ENCODE data around the gene CD68.
A peak's percentile ranks its signal among the peaks of the same experiment; 100 is the strongest.

Gene CD68

GRCh38 chr17:7559320-7560171, 19.9 kb upstream of the CD68 start:
- DNase-seq (ENCODE audit: low read depth), result no peak
- TF ChIP-seq MAX (IDR thresholded peaks at IDR 0.05; ENCODE audit: low read depth, low read length), result no peak
- no peak for TF ChIP-seq CTCF (IDR thresholded peaks at IDR 0.05; ENCODE audit: low read depth, low read length)
- no peak for TF ChIP-seq POLR2A (IDR thresholded peaks at IDR 0.05; ENCODE audit: extremely low read depth, insufficient read length)
- no peak for TF ChIP-seq MYC (IDR thresholded peaks at IDR 0.05; ENCODE audit: low read depth, low read length)
- H3K4me3 ChIP-seq (ENCODE audit: low read depth, low read length), result peak overlapping the region; percentile 21

- no peak for TF ChIP-seq MAX (IDR thresholded peaks at IDR 0.05; ENCODE audit: low read depth, low read length)
- TF ChIP-seq MYC (IDR thresholded peaks at IDR 0.05; ENCODE audit: low read depth, low read length), result no peak
- TF ChIP-seq POLR2A (IDR thresholded peaks at IDR 0.05; ENCODE audit: extremely low read depth, insufficient read length), result no peak
- TF ChIP-seq CTCF (IDR thresholded peaks at IDR 0.05; ENCODE audit: low read depth, low read length), result no peak
- DNase-seq (ENCODE audit: low read depth), result no peak
- peak overlapping the region; percentile 16 for H3K4me3 ChIP-seq (ENCODE audit: low read depth, low read length)
Observed at GRCh38 chr17:7560172-7561027, 19.0 kb upstream of the CD68 start.

- peak overlapping the region; percentile 65 for H3K4me3 ChIP-seq (ENCODE audit: low read depth, low read length)
- peak; percentile 83 for DNase-seq (ENCODE audit: low read depth)
- TF ChIP-seq MYC (IDR thresholded peaks at IDR 0.05; ENCODE audit: low read depth, low read length) (0 out of 2 replicates have a peak, but pooled peaks have one; percentile 59), CTCF (IDR thresholded peaks at IDR 0.05; ENCODE audit: low read depth, low read length) (peak; percentile 42), POLR2A (IDR thresholded peaks at IDR 0.05; ENCODE audit: extremely low read depth, insufficient read length) (no peak), MAX (IDR thresholded peaks at IDR 0.05; ENCODE audit: low read depth, low read length) (0 out of 2 replicates have a peak, but pooled peaks have one; percentile 34)
Observed at GRCh38 chr17:7561028-7561575, 18.3 kb upstream of the CD68 start.

GRCh38 chr17:7561589-7562207, 17.7 kb upstream of the CD68 start, which contains the start of gene SENP3:
Gene SENP3, plus strand, starts transcription at chr17:7561919. Its CDS starts 1,158 bp downstream, at chr17:7563077.
- peak within 1 kb of the TSS; percentile 88 for H3K4me3 ChIP-seq (ENCODE audit: low read depth, low read length)
- no peak for TF ChIP-seq CTCF (IDR thresholded peaks at IDR 0.05; ENCODE audit: low read depth, low read length)
- TF ChIP-seq MAX (IDR thresholded peaks at IDR 0.05; ENCODE audit: low read depth, low read length), result peak; percentile 49; the same call in 1 of the 2 replicates
- peak; percentile 57; the same call in 1 of the 2 replicates for TF ChIP-seq MYC (IDR thresholded peaks at IDR 0.05; ENCODE audit: low read depth, low read length)
- TF ChIP-seq POLR2A (IDR thresholded peaks at IDR 0.05; ENCODE audit: extremely low read depth, insufficient read length), result peak; percentile 56
- peak; percentile 88 for DNase-seq (ENCODE audit: low read depth)

- TF ChIP-seq MAX (IDR thresholded peaks at IDR 0.05; ENCODE audit: low read depth, low read length), result no peak
- no peak for TF ChIP-seq CTCF (IDR thresholded peaks at IDR 0.05; ENCODE audit: low read depth, low read length)
- no peak for TF ChIP-seq POLR2A (IDR thresholded peaks at IDR 0.05; ENCODE audit: extremely low read depth, insufficient read length)
- TF ChIP-seq MYC (IDR thresholded peaks at IDR 0.05; ENCODE audit: low read depth, low read length), result no peak
- H3K4me3 ChIP-seq (ENCODE audit: low read depth, low read length), result peak overlapping the region; percentile 88
- DNase-seq (ENCODE audit: low read depth), result no peak
Observed at GRCh38 chr17:7562208-7562605, 17.2 kb upstream of the CD68 start.

Measured in NB4 (cell line).